GM21528 (cell line): ENCODE data around the gene CAMP.
"Not testable (repeated sequence)": the region's sequence is repeated elsewhere in the genome, so short reads cannot be mapped to it uniquely, and the experiment has no call there.

ENCODE experiments used
- ATAC-seq: cut with Tn5 transposase; IDR thresholded peaks from one replicate; pipeline ENCODE4 v1.9.1; 2021; ENCODE audit warnings: mild to moderate bottlenecking, moderate library complexity; ENCODE audit not compliant: unreplicated experiment, low FRiP score

CAMP gene

DNA sequence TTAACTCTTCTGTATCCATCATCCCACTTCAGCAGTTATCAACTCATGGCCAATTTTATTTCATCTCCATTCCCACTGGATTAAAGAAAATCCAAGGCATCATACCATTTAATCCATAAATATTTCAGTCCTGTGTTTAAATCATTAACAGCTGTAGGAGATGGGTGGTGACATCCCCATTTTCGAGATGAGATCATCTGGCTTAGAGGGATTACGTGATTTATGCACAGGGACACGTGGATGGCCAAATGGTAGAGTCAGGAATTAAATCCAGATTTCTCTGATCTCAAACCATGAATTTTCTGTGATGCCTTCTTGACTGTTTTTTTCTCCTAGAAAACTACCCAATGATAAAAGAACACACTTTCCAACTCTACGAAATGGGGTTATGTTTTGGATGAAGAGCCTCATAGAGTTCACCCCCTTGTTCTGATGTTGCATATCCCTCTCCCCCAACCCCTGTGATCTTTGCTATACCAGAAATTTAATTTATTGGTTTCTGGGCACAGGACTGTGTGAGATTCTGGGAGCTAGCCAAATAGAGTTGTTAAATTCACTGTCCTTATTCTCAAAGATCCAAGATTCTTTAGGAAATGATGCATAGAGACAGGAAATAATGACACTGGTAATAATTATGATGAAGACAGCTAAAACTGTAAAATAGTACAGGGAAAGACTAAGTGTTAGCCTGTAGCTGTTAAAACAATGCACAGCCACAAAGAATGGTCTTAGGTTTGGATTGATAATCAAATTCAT lies 25.0 kb downstream of the CAMP start:
- no peak for ATAC-seq

DNA sequence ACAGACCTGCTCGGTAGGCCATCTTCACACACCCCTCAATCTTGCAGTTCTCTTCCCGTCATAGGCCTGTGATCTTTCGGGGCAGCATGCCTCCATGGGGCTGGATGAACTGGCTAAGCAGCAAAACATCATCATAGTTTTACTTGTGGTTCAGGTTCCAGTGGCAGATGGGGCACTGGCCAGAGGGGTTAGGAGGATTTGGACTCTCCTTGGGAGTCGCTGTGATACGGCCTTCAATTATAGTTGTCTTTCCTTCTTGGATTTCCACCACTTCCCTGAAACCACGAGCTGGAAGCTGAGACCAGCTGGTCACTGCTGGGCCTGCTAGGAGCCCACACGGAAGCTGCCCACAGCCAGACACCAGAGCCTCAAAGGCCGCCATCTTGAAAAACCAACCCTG lies 33.3 kb downstream of the CAMP start:
- no peak for ATAC-seq

DNA sequence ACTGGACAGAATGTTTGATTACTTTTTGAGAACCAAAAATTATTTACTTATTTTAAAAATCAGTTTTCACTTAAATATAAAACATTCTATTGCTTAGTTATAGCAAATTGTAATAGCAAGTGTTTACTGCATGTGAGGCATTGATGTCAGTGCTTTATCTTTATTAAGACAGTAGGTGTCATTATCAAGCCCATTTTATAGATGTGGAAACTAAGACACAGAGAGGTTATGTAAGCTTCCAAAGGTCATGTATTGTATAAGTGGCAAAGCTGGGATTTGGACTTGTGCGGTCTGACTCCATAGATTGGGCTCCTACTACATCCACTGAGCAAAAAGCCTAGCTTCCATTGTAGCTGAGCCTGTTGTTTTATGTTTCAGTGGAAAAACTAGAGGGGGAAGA lies 35.2 kb downstream of the CAMP start:
- no peak for ATAC-seq

DNA sequence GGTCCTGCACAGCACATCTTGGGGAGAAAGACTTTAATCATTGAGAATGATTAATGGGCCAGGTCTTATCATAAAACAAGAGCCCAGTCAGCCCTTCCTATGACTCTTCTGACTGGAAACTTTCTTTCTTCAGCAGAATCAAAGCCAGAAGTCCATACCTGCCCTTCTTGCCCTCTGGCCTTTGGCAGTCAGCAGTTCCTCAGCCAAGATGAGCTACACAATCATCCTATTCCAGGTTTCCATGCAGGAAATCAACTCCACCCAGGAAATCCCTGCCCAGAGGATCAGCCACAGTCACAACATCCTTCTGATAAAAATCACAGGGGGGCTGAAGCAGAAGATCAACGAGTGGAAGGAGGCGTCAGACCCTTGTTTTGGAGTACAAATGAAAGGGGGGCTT lies 44.5 kb downstream of the CAMP start:
- no peak for ATAC-seq

DNA sequence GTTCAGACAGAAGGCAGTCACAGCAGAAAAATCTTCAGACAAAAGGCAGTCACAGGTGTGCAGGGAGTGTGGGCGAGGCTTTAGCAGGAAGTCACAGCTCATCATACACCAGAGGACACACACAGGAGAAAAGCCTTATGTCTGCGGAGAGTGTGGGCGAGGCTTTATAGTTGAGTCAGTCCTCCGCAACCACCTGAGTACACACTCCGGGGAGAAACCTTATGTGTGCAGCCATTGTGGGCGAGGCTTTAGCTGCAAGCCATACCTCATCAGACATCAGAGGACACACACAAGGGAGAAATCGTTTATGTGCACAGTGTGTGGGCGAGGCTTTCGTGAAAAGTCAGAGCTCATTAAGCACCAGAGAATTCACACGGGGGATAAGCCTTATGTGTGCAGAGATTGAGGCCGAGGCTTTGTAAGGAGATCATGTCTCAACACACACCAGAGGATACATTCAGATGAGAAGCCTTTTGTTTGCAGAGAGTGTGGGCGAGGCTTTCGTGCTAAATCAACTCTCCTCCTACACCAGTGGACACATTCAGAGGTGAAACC lies 45.2 kb downstream of the CAMP start:
- ATAC-seq = no peak

DNA sequence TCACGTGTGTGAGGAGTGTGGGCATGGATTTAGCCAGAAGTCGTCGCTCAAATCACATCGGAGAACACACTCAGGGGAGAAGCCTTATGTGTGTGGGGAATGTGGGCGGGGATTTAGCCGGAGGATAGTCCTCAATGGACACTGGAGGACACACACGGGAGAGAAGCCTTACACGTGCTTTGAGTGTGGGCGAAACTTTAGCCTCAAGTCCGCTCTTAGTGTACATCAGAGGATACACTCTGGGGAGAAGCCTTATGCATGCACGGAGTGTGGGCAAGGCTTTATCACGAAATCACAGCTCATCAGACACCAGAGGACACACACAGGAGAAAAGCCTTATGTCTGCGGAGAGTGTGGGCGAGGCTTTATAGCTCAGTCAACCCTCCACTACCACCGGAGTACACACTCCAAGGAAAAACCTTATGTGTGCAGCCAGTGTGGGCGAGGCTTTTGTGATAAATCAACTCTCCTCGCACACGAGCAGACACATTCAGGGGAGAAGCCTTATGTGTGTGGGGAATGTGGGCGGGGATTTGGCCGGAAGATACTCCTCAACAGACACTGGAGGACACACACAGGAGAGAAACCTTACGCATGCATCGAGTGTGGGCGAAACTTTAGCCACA lies 45.8 kb downstream of the CAMP start:
- no peak for ATAC-seq

DNA sequence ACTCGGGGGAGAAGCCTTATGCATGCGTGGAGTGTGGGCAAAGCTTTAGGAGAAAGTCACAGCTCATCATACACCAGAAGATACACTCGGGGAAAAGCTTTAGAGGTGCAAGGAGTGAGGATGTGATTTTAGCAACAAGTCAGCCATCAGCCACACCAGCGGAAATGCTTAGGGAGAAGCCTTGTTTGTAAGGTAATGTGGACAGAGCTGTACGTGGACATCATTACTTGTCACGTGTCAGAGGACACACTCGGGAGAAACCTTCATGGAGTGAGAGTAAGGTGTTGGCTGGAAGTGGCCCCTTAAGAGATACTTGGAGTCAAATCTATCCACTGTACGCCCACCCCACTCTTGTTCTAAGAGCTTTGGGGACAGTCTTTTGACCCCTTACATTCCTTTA lies 46.3 kb downstream of the CAMP start:
- no peak for ATAC-seq

DNA sequence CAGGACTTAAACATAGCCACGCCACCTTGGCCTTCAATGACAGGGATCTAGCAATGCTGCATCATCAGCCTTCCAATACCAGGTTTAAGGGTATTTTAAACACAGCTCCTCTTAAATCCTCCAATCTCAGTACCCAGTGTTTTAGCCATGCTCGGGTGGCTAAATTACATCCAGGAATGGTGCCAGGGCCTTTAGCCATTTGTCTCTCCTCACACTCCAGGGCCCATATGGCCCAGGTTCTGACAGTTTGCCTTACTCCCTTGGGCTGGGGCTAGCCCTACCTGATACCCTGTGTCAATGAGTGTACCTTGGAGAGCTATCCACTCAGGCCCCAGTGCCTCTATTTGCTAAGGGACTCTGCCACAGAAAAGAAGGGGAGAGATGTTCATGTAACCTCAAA lies 47.0 kb downstream of the CAMP start:
- no peak for ATAC-seq

DNA sequence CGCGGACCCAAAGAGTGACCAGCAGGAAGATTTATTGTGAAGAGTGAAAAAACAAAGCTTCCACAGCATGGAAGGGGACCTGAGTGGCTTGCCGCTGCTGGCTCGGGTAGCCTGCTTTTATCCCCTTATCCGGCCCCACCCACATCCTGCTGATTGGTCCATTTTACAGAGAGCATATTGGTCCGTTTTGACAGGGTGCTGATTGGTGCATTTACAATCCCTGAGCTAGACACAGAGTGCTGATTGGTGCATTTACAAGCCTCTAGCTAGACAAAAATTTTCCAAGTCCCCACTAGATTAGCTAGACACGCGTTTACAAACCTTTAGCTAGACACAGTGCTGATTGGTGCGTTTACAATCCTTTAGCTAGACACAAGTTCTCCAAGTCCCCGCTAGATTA lies 47.9 kb downstream of the CAMP start:
- ATAC-seq = not testable (repeated sequence)

DNA sequence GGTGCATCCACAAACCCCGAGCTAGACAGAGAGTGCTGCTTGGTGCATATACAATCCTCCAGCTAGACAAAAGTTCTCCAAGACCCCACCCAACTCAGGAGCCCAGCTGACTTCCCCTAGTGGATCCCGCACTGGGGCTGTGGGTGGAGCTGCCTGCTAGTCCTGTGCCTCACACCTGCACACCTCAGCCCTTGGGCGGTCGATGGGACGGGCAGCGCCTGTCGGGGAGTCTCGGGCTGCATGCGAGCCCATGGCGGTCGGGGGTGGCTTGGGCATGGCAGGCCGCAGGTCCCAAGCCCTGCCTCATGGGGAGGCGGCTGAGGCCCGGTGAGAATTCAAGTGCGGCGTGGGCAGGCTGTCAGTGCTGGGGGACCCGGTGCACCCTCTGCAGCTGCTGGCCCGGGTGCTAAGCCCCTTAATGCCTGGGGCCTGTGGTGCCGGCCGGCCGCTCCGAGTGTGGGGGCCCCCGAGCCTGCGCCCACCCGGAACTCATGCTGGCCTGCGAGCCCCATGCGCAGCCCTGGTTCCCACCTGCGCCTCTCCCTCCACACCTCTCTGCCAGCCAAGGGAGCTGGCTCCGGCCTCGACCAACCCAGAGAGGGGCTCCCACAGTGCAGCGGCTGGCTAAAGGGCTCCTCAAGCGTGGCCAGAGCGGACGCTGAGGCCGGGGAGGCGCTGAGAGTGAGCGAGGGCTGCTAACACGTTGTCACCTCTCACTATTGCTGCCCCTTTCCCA lies 48.6 kb downstream of the CAMP start:
- no peak for ATAC-seq

DNA sequence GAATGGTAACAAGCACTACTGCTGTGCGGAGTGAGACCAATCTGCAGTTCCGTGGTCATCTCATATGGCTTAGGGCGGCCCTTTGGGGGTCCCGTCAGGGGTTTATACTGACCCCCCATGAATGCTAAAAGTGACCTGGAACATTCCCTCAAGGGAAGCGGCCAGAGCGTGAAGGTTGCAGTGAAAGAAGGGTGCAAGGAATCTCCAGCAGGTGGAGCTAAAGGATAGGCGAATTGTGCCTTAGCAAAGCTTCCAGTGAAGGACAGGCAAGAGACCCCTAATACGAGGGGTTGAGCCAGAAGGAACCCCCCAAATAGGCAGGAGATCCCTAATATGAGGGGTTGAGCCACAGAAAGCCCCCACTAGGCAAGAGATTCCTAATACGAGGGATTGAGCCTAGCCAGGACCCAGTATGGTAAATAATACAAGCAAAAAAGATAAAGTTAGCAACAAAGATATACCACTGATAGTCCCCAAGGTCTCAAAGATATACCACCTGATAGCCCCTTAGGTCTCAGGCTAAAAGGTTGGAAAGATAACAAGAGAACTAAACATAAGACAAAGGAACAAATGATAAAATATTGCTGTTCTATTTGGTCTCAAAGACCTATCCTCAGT lies 50.4 kb downstream of the CAMP start:
- no peak for ATAC-seq

DNA sequence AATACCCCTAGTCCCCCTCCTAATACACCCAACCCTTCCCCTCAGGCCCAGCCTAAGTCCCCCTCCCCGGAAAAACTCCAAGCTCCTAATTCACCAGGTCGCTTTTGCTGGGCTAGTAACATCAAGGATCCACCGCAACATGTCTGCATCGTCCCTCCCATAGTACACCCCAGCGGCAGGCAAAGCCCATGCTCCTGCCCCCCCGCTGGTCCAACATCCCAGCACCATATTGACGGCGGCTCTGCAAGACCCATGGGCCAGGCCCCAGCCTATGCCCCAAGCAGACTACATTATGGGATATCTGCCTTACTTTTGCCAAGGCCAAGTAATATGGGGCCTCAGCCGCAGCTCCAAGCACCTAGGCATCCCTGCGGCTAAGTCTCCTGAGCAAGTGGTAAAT lies 51.2 kb downstream of the CAMP start:
- no peak for ATAC-seq
